ENCODE results near the gene MTERF1.
A peak's percentile ranks its signal among the peaks of the same experiment; 100 is the strongest.
"Not testable (repeated sequence)": the region's sequence is repeated elsewhere in the genome, so short reads cannot be mapped to it uniquely, and the experiment has no call there.

MTERF1 gene

DNA sequence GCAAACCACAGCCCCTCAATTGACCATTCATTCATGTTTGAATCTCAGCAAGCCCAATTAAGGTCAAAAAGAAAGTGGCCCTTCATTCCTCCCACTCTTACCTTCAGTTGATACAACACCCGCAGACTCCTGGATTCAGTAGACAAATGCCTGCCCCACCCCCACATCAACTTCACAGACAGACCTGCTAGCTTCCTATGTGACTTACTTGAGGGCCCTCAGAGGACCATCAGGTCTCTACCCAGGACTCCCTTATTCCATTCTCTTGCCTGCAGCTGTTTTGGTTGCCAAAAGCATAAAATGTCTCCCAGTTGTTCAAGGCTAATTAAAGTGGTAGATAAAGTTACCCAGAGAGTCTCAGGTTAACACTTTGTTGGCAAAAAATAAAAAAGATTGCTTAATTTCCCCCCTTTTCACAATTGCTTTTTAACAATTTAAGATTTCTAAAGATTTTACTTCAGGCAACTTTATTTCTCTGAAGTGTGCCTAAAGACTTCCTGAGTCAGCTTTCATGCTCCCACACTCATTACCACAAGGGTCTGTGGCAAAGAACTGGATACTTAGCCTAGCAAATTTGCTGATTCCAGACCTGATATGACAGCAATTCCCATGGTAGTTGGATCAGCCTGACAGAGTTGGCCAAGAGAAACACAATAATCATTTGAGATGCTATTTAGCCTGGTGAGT is 3.3 kb upstream of the MTERF1 start:
- DNase-seq (ENCODE audit: low spot score): no peak

DNA sequence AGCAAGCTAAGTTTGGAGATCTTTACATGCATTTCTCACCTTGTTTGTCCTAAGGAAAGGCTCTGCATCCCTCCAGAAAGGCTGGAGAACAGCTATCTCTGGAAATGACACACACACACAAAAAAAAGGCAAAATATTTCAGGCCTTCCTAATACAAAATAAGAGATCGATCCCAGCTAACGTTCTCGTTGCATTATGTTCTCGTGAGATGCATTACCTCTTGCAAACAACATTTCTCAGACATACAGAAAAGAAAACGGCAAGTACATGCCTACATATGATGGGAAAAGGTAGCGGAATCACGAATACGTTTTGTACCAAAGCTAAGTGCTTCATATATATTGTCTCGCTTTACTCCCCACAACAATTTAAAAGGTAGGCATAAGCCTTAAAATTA is 488 bp downstream of the MTERF1 start:
- no peak for DNase-seq (ENCODE audit: low spot score)

DNA sequence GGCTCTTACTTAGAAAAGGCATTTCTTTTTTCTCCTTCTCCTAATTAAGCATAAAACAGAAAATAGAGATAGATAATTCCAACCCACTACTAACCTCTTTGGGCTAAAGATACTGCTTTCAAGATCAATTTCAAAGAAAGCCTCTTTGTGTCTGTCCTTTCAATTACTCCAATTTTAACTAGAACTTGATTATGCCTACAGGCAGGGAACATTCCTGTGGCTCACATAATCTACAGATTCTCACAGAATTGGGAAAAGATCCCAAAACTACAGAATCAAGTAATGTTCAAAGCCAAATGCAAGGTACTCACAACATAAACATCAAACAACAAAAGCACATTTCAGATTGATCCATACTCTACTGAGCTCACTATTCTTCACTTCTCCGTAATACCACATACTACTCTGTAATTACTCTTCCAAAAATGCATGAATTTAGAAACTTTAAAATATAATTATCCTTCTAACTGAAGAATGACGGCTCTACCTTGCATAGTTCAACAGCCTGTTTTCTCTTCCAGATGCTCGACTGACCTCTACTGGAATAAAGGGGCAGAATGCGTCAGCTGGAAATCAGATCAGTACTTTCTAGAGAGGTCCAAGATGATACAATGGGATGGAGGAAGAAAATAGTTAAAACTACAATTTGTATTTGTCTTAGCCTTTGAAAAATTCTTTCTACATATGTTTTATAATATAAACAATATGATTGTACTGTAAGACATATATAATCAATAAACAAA is 3.9 kb downstream of the MTERF1 start:
- DNase-seq (ENCODE audit: low spot score): no peak

DNA sequence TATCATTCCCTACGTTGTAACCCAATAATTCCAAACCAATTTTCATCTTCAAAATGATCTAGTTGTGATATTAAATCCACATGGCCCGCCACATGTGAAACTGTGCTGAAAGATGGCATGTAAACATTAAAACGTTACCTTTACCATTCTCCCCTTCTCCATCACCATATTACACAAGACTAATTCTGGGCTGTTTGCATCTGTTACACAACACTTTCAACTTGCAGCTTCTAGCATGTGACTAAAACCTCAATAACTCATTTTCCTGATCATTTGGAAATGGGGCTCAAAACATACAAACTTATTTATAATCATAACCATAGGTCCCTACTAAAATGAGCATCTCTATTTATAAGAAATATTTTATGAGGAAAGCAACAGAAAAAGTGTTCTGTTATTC is 4.7 kb downstream of the MTERF1 start:
- DNase-seq (ENCODE audit: low spot score): no peak

DNA sequence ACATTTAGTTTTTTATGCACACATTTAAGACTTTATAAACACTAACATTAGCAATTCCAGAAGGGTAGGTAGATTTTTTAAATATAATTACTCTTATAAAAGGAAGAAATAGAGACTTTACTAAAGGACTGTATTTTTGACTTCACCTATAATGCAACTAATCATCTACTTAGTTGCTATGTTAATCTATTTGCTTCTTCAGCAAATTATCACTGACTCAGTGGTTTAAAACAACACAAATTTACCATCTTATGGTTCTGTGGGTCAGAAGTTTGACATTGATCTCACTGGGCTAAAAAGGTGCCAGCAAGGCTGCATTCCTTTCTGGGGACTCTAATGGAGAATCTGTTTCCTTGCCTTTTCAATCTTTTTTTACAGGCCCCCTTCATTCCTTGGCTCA is 7.6 kb downstream of the MTERF1 start:
- no peak for DNase-seq (ENCODE audit: low spot score)

DNA sequence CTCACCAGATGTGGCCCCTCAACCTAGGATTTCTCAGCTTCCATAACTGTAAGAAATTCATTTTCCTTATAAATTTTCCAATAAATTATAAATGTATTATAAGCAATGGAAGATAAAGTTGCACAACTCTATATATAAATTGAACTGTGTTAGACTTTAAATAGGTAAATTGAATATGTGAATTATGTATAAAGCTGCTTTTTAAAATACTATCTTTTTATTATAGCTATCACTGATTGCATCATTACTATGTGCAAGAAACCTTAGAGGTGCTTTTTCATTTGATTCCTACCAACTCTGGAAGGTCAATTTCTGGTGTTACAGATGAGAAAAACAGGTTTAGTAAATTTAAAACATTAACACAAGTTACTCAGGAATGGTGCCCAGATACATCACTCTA is 8.4 kb downstream of the MTERF1 start:
- DNase-seq (ENCODE audit: low spot score): no peak

DNA sequence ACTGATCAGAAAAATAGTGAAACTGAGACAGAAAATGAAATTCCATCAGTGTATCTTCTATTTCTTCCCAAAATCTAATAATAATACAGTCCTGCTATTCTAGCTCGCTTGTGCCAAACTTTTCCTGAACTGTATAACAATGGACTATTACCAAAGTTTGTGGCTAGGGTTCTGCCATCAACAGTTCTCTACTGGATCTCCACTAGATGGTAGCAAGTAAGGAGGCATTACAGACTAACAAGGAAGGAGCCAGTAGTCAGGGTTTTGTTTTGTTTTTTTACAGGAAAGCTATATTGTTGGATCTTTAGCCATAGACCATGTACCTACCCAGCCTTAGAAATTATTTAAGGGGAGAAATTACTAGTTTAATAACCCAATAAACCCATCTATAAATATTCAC is 10.8 kb downstream of the MTERF1 start:
- DNase-seq (ENCODE audit: low spot score): no peak

DNA sequence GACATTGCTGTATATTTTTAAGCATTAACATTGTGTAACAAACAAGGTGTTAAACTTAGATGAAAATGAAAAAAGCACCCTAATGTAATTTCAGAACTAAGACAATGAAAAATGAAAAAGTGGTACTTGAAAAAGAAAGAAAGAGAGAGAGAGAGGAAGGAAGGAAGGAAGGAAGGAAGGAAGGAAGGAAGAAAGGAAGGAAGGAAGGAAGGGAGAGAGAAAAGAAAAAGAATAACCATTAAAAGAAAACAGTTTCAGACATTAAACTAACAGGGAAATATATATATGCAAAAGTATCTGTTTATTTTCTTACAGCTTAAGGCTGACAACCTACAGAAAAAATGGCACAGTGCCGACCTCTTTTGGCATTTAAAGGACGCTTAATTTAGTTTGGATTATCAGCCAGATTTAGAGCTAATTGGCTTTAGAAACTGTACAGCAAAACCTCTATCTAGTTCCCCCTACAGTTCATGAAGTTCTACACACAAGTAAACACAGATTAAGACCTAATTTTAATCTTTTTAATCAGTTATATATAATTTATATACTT is 13.8 kb downstream of the MTERF1 start:
- no peak for DNase-seq (ENCODE audit: low spot score)

DNA sequence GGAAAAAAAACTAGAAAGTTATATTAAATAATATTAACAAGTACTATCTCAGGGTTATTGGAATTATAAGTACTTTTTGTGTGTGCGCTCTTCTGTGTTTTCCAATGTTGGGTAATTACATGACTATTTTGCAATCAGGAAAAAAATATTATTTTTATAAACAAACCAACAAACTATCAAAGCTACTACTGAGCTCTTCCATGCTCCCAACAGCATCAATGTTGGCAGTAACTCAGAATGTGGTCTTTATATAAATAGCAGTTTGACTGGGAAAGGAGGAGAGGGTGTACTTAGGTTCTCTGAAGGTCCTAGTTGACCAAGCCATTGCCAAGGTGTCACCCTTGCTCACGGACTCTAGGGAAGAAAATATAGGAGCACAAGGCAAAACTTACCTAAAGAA is 15.0 kb downstream of the MTERF1 start:
- DNase-seq (ENCODE audit: low spot score): no peak

DNA sequence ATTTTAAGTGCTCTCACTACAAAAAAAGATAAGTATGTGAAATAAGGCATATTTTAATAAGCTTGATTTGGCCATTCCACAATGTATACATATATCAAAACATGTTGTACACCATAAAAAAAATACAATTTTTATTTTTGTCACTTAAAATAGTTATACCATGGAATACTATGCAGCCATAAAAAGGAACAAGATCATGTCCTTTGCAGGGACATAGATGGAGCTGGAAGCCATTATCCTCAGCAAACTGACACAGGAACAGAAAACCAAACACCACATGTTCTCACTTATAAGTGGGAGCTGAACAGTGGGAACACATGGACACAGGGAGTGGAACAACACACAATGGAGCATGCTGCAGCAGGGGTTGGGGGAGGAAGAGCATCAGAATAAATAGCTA is 15.9 kb downstream of the MTERF1 start:
- not testable (repeated sequence) for DNase-seq (ENCODE audit: low spot score)

DNA sequence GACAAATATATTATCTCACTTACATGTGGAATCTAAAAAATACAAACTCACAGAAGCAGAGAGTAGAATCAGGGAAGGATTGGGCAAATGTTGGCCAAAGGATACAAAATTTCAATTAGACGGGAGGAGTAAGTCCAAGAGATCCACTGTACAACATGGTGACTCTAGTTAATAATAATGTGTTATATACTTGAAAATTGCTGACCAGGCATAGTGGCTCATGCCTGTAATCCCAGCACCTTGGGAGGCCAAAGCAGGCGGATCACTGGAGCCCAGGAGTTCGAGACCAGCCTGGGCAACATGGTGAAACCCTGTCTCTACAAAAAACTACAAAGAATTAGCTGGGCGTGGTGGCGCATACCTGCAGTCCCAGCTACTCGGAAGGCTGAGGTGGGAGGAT is 16.4 kb downstream of the MTERF1 start:
- no peak for DNase-seq (ENCODE audit: low spot score)

DNA sequence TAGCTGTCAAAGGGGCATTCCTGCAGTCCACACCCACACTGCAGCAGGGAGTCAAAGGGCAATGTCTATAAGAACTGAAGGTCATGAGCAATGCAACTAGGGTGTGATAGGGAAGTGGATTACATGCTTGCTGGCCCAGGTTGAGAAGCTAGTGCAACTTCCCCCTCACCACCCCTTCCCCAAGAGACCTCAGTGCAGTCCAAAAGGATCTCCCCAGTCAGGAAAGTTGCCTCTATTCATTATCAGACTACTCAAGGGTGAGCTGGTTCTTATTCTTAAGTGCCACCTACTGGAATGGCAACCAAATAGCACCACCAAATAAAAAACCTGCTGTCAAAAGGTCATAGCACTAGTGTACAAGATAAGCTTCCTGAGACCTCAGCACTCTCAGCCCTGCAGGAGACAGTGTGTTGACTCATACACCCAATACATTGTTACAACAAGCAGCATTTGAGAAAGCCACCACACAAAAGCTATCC is 28.2 kb downstream of the MTERF1 start:
- peak; percentile 4 for DNase-seq (ENCODE audit: low spot score)

DNA sequence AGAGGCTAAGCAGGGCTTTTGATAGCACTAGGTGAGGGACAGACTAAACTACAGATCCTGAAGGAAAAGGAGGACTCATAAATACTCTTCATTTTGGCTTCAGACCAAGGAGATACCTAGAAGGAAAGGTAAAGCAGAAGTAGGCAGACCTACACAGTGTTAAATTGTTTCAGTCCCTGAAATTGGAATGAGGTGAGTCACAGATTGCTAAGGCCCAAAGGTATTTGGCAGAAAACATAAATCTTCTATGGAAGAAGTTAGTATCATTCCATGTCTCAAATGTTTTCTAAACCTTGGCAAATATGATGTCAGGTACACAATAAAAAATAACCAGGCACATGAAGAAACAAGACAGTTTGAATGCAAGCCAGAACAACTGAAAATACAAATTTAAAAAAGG is 30.0 kb downstream of the MTERF1 start:
- no peak for DNase-seq (ENCODE audit: low spot score)

DNA sequence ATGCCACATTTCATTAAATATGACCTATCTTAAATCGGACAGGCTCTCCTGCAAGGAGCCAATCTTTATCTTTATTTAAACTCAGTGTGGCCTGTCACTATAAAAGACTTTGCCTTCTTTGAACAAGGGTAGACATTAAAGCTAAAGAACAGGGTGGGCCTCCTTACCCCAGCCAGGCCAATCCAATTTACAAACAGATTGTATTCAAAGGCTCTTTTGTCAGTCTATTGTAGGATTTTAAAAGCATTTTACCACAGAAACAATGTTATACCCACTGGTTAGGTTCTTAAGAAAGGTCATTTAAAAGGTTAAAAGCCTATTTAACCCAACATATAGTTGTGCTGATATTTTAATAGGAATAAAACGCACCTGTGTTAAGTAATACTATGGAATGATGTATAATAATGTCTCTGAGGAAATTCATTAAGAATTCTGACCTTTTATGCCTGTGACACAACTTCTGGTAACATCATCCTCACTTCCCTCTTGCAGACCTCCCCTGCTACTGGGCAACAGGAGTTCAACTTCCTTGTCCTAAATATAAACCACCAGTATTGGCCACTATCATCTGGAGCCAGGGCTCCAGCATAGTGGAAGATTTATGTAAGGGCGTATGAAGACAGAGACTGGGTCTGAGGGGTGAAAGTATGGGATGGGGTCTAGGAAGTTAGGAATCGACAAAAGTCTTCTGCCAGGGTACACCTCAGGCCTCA is 32.5 kb downstream of the MTERF1 start:
- no peak for DNase-seq (ENCODE audit: low spot score)

DNA sequence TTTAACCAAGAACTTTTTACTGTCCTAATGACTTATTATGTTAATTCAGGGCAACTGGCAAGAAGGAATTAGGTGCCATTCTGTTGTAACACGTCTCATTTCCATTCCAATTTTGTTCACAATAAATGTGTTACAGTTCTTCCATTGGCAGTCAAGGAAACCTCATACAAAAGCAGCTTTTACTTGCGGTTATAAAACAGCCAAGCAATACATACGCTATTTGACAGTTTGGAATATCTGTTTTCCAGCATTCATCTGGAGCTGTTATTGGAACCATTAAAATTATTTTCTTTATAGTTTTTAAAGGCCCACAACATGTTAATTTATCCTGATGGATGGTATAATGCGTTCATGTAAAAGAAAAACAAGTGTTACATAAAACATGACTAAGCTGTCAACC is 33.3 kb downstream of the MTERF1 start:
- DNase-seq (ENCODE audit: low spot score): no peak

DNA sequence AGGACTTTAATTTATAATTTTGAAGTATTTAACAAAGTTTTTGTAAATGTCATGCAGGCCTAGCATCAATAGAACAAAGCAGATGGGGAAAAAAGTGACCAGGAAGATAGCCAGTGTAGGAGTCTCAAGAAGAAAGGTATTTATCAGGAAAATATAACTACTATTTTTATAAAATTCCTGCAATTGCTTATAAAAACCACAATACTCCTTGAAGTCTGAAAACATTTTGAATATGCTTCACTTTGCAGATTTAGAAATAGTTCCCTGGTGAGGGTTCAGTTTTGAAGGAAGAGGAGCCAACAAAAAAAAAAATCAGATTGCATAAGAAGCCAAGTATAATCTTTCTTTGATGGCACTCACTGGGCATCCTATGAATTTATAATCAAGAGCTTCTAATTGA is 34.1 kb downstream of the MTERF1 start:
- DNase-seq (ENCODE audit: low spot score): no peak

DNA sequence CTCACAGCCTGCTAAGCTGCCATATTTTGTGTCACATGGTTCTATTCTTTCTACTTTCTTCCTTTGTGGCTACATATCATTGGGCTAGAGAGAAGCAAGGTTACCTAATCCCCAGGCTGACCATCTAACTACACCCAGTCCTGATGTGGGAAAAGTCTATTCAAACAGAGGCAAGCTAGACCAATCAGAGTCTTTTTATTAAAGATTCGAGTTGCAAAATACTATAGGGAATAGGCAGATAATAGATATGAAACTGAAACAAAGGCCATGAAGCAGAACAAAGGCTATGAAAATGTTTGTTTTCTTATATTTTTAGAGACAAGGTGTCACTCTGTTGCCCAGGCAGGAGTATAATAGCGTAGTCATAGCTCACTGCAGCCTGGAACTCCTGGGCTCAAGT is 36.7 kb downstream of the MTERF1 start:
- DNase-seq (ENCODE audit: low spot score): no peak

DNA sequence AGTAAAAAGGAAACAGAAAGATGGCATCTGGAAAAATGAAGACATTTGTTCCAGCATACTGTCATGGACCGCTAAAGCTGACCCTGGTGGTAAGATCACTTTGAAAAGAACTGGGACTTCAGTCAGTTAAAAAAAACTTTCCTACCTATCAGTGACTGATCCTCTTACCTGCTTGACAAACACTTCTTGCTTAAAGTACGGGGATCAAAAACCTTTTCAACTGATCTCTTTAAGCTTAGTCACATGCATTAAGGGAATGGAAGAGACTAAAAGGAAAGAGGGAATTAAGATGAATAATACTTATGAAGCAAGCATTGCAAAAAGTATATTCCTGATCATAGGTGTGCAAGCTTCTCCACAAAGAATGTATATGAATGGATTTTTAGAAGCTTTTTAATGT is 42.1 kb downstream of the MTERF1 start:
- no peak for DNase-seq (ENCODE audit: low spot score)

DNA sequence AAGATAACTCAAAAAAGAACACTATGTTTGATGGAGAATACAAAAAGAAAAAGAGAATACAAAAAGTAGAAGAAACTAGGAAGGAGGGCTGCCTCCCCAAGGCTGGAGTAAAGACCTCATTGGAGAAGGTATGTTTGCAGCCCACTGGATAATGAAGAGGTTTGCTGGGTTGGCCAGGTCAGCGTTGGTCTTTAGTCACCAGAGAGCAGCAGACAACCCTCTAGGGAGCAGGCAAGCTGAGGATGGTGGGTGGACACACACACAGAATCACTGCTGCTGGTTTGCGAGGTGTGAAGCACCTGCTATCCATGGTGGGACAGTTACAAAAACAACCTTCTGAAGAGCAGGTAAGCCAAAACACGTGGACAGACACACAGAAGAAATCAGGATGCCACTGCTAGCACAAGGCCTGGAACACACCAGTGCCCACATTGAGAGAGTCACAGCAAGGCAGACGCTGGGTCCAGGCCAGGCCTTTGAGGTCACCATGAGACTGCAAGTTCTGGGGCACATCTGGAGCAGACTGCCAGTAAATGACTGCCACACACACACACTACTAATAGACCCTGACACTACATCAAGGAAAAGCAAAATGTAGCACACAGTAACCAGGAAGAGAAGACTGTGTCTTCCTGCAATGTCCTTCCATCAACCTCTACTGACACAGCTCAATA is 43.0 kb downstream of the MTERF1 start:
- DNase-seq (ENCODE audit: low spot score): no peak

DNA sequence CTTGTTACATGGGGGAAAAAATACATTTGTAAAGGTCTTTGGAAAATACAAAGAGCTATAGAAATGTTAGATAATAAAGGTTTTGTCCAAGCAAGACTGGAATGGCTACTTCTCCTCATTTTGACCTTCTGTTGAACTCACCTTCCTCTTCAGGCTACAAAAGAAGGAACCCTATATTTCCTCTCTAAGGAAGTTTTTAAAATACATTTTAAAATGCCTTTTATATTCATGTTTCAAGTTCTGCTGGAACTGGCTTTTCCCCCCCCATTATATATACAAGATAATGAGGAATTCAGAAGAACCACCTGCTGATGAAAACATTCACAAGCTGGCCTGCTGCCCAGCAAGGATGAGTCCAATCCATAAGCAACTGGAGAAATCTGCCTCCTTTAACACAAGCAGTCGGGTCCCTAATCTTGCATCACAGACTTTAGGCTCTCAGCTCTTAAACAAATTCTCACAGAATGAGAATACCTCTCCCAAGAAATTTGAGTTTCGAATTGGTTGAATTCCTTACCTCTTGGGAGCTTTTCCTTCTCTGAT is 44.6 kb downstream of the MTERF1 start:
- no peak for DNase-seq (ENCODE audit: low spot score)

DNA sequence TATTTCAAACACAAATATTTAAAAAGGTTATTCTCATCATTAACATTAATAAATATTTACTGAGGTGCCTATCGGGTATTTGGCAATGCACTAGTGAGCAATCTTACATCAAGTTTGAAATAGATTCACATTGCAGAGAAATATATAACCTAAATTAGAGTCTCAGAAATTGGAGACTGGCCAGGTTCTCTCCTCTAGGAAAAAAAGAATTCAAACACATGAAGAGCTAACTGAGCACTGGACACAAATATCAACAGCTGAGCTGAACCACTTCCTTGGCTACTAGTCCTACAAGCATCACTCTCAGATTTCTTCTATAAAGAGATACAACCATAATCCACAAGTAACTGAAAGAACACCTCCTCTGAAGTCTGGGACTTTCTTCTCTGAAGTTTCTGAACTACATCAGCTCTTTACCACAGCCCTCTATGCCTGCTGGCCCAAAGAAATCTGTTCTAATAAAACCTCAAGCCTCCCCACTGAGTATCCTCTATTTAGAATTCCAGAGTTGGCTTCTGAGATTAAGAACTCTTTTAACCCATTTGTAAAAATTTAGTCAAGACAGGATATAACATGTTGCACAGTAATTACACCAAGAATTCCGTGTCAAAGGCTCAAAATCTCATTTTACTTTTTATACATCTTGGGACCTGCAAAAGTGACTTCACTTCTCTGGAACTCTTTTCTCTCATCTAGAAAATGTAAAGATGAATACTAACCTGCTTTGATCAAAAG is 45.2 kb downstream of the MTERF1 start:
- no peak for DNase-seq (ENCODE audit: low spot score)

Data from hematopoietic multipotent progenitor cell treated with erythropoietin and hydrocortisone succinate and interleukin-3 and kit ligand, for 15 days (in vitro differentiated cells).